HepG2 (cell line): ENCODE results near the gene PPFIA3. TPM values are rescaled to one million over a fixed set of nuclear protein-coding genes. Genes with fewer than 3 reads are reported as not detected.

Experiments
- AHR ChIP-seq: IDR thresholded peaks from 2 replicates; pipeline ENCODE4 v1.6.1; 2018; ENCODE audit warnings: missing genetic modification reagents, missing compliant biosample characterization
- BHLHE40 ChIP-seq: IDR thresholded peaks from 2 replicates; pipeline ENCODE4 v1.6.1; 2011; ENCODE audit warnings: low read length, improper control_type of control experiment
- CBX5 ChIP-seq: sonication (generic); formaldehyde crosslinking; IDR thresholded peaks from 2 replicates; pipeline ENCODE4 v1.4.0; 2020; ENCODE audit warnings: missing genetic modification reagents, borderline replicate concordance
- DNMT1 ChIP-seq: sonication (generic); formaldehyde crosslinking; IDR thresholded peaks from 2 replicates; pipeline ENCODE4 v1.5.1; 2020; ENCODE audit warnings: mild to moderate bottlenecking, missing genetic modification reagents
- FLYWCH1 ChIP-seq: sonication (generic); formaldehyde crosslinking; IDR thresholded peaks from 2 replicates; pipeline ENCODE4 v1.8.1; 2023; ENCODE audit warnings: mild to moderate bottlenecking, missing genetic modification reagents
- JUNB ChIP-seq: sonication (generic); formaldehyde crosslinking; IDR thresholded peaks from 2 replicates; pipeline ENCODE4 v1.8.0; 2022; ENCODE audit warnings: missing genetic modification reagents, mild to moderate bottlenecking, borderline replicate concordance
- KLF12 ChIP-seq: sonication (generic); formaldehyde crosslinking; IDR thresholded peaks from 2 replicates; pipeline ENCODE4 v1.4.0; 2020; ENCODE audit warnings: missing genetic modification reagents, borderline replicate concordance
- MLX ChIP-seq: IDR thresholded peaks from 2 replicates; pipeline ENCODE4 v1.6.1; 2016
- MYPOP ChIP-seq: sonication (generic); formaldehyde crosslinking; IDR thresholded peaks from 2 replicates; pipeline ENCODE4 v1.8.1; 2023; ENCODE audit warnings: mild to moderate bottlenecking, moderate library complexity, missing genetic modification reagents
- MZF1 ChIP-seq: sonication (generic); formaldehyde crosslinking; IDR thresholded peaks from 2 replicates; pipeline ENCODE4 v1.8.1; 2023; ENCODE audit warnings: mild to moderate bottlenecking, missing genetic modification reagents, borderline replicate concordance
- PRPF4 ChIP-seq: fragments of 200-400 bp; formaldehyde crosslinking; IDR thresholded peaks from 2 replicates; pipeline ENCODE4 v1.6.1; 2016; ENCODE audit warnings: low read length, low read depth; ENCODE audit not compliant: poor library complexity, severe bottlenecking
- SOX5 ChIP-seq: IDR thresholded peaks from 2 replicates; pipeline ENCODE4 v1.6.1; 2016; ENCODE audit warnings: borderline replicate concordance
- SRF ChIP-seq: IDR thresholded peaks from 2 replicates; pipeline ENCODE4 v1.6.1; 2011; ENCODE audit warnings: mild to moderate bottlenecking, low read depth, low read length, moderate library complexity
- THYN1 ChIP-seq: sonication (generic); formaldehyde crosslinking; IDR thresholded peaks from 2 replicates; pipeline ENCODE4 v1.8.1; 2023; ENCODE audit warnings: low read depth, mild to moderate bottlenecking, moderate library complexity, missing genetic modification reagents, borderline replicate concordance
- ZBTB39 ChIP-seq: sonication (generic); formaldehyde crosslinking; IDR thresholded peaks from 2 replicates; pipeline ENCODE4 v1.5.0; 2020; ENCODE audit warnings: missing genetic modification reagents
- ZNF136 ChIP-seq: sonication (generic); formaldehyde crosslinking; IDR thresholded peaks from 2 replicates; pipeline ENCODE4 v1.8.1; 2022; ENCODE audit warnings: low read depth, mild to moderate bottlenecking, moderate library complexity, missing genetic modification reagents
- ZNF230 ChIP-seq: sonication (generic); formaldehyde crosslinking; IDR thresholded peaks from 2 replicates; pipeline ENCODE4 v1.4.0; 2020; ENCODE audit warnings: mild to moderate bottlenecking, missing genetic modification reagents
- ZNF276 ChIP-seq: sonication (generic); formaldehyde crosslinking; IDR thresholded peaks from 2 replicates; pipeline ENCODE4 v1.4.0; 2020; ENCODE audit warnings: mild to moderate bottlenecking, low read depth, missing genetic modification reagents
- ZNF34 ChIP-seq: sonication (generic); formaldehyde crosslinking; IDR thresholded peaks from 2 replicates; pipeline ENCODE4 v1.4.0; 2020; ENCODE audit warnings: mild to moderate bottlenecking, missing genetic modification reagents, borderline replicate concordance
- ZNF510 ChIP-seq: sonication (generic); formaldehyde crosslinking; IDR thresholded peaks from 2 replicates; pipeline ENCODE4 v1.4.0; 2020; ENCODE audit warnings: low read depth, mild to moderate bottlenecking, missing genetic modification reagents
- ZNF660 ChIP-seq: sonication (generic); formaldehyde crosslinking; IDR thresholded peaks from 2 replicates; pipeline ENCODE4 v1.5.1; 2020; ENCODE audit warnings: mild to moderate bottlenecking, low read depth, missing genetic modification reagents, borderline replicate concordance
- polyA plus RNA-seq, 8 experiments: library from polyadenylated mRNA; depleted of rRNA in 3 of 8; stranded (reverse) in 7 of 8; unstranded in 1 of 8; fragments of >200 nt; fragmentation: Illumina TruSeq in 4 of 8; extraction: Trizol in 4 of 8; gene quantifications; 2 replicates each; pipeline versions ENCODE4 v1.2.1 to v1.2.3, GENCODE V29; 2011 to 2016; ENCODE audit warnings: low read depth in 4 of 8, missing spikeins in 1 of 8, mixed read lengths in 1 of 8; ENCODE audit not compliant: insufficient read depth in 1 of 8
- total RNA-seq, 5 experiments: library from RNA; depleted of rRNA; stranded (reverse); fragments of >200 nt; fragmentation: Illumina TruSeq; extraction: Trizol; gene quantifications; 2 replicates each; pipeline ENCODE4 v1.2.3, GENCODE V29; 2016; ENCODE audit warnings: low read depth in 1 of 5

The PPFIA3 gene
- total and polyA plus RNA-seq, 2 of the 13 experiments (the other 11 are each of a cell fraction or from before 2014, with no cell fraction given) = 6.7 to 8.6 TPM

GRCh38 chr19:49127674-49128544, 8.6 kb downstream of the PPFIA3 start (continued):
- TF ChIP-seq ZNF660 (CRISPR knock-in tag) (peak; percentile 88; the same call in 1 of the 2 replicates), JUNB (CRISPR knock-in tag) (peak; percentile 90), SRF (no peak), SOX5 (peak; percentile 71), ZNF230 (peak; percentile 99), DNMT1 (CRISPR knock-in tag) (peak; percentile 95), ZNF276 (CRISPR knock-in tag) (peak; percentile 98), ZNF34 (CRISPR knock-in tag) (0 out of 2 replicates have a peak, but pooled peaks have one; percentile 33), FLYWCH1 (CRISPR knock-in tag) (peak; percentile 98), CBX5 (peak; percentile 95), MLX (CRISPR knock-in tag) (peak; percentile 74), BHLHE40 (0 out of 2 replicates have a peak, but pooled peaks have one; percentile 13), ZNF510 (peak; percentile 94; the same call in 1 of the 2 replicates), MZF1 (CRISPR knock-in tag) (0 out of 2 replicates have a peak, but pooled peaks have one; percentile 72), MYPOP (CRISPR knock-in tag) (peak; percentile 93), THYN1 (CRISPR knock-in tag) (peak; percentile 90; the same call in 1 of the 2 replicates), KLF12 (CRISPR knock-in tag) (peak; percentile 87; the same call in 1 of the 2 replicates), AHR (peak; percentile 95), PRPF4 (no peak), ZBTB39 (peak; percentile 88; the same call in 1 of the 2 replicates), ZNF136 (peak; percentile 96)
